Measurements from ENCODE around the gene ARHGAP11B.
A peak's percentile ranks its signal among the peaks of the same experiment; 100 is the strongest.

ARHGAP11B gene

DNA sequence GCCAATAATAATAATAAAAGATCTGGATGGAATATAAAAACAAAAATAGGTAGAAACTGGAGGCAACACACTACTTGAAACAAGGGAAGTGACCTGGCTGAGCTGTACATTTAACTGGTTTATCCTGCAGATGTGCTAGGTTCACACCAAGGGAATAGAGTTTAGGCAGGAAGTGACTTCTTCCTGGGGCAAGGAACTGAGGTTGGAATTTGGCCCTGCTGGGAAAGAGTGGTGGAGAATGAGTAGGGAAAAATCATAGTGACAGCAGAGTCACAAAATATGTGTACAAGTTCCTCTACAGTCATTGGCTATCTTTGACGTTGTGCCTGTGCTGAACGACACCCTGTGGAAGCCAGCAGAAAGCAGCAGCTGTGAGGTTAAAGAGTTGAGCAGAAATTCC, 44.1 kb downstream of the ARHGAP11B start:
- H3K4me2 ChIP-seq (ENCODE audit: low read depth, low read length): no peak overlapping the region
- no peaks in the 10 kb centered on the region for H4K20me1 ChIP-seq (ENCODE audit: insufficient read depth, low read length)
- no peak overlapping the region for H4K5ac ChIP-seq (ENCODE audit: low read depth, low read length)
- DNase-seq (peak; percentile 17), ATAC-seq (ENCODE audit: low read depth) (peak; percentile 84)
- dilution Hi-C loops (cut with HindIII; ENCODE audit: low sequenced_read_pairs, unreplicated experiment): no loop called here
- H3K27me3 ChIP-seq (ENCODE audit: control insufficient read depth, insufficient read depth, low read length): no peaks in the 10 kb centered on the region
- H3K23ac ChIP-seq (ENCODE audit: low read depth, low read length): no peak overlapping the region
- no peaks in the 10 kb centered on the region for H3K9me3 ChIP-seq (ENCODE audit: control insufficient read depth, insufficient read depth, low read length)
- no peak for TF ChIP-seq MAFK (IDR thresholded peaks at IDR 0.05; ENCODE audit: low read depth, low read length)
- TF ChIP-seq, protein P1, sequence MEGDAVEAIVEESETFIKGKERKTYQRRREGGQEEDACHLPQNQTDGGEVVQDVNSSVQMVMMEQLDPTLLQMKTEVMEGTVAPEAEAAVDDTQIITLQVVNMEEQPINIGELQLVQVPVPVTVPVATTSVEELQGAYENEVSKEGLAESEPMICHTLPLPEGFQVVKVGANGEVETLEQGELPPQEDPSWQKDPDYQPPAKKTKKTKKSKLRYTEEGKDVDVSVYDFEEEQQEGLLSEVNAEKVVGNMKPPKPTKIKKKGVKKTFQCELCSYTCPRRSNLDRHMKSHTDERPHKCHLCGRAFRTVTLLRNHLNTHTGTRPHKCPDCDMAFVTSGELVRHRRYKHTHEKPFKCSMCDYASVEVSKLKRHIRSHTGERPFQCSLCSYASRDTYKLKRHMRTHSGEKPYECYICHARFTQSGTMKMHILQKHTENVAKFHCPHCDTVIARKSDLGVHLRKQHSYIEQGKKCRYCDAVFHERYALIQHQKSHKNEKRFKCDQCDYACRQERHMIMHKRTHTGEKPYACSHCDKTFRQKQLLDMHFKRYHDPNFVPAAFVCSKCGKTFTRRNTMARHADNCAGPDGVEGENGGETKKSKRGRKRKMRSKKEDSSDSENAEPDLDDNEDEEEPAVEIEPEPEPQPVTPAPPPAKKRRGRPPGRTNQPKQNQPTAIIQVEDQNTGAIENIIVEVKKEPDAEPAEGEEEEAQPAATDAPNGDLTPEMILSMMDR (conservative IDR thresholded peaks at IDR 0.05; ENCODE audit: low read depth, low read length): no peak
- no peak for TF ChIP-seq FOS (IDR thresholded peaks at IDR 0.05; ENCODE audit: low read depth, low read length)
- no peak overlapping the region for H3K14ac ChIP-seq (replicated peaks; ENCODE audit: low read depth, low read length)
- peaks cover 15 to 29% of the 10 kb centered on the region in 2 experiments for H3K79me1 ChIP-seq (ENCODE audit: low read depth in 1 of 2, low read length in 2 of 2)
- no peak overlapping the region for H2BK15ac ChIP-seq (ENCODE audit: low read depth, low read length)
- ChIA-PET POLR2A (ENCODE audit: unreplicated experiment) (no interaction called here), CTCF (no interaction called here)
- H3K27ac ChIP-seq (ENCODE audit: insufficient read depth, low read length): no peak overlapping the region
- no peak overlapping the region for H2AK5ac ChIP-seq (ENCODE audit: low read depth, low read length)
- no peak overlapping the region for H4K91ac ChIP-seq (ENCODE audit: insufficient read depth, low read depth, low read length)
- no peak overlapping the region for H4K8ac ChIP-seq (ENCODE audit: low read depth in 2 of 2, low read length in 2 of 2)
- H3K4ac ChIP-seq (ENCODE audit: low read depth, low read length): no peak overlapping the region
- H3K4me3 ChIP-seq (ENCODE audit: insufficient read depth, low read depth, low read length): no peak overlapping the region
- no peak overlapping the region for H3K56ac ChIP-seq (ENCODE audit: extremely low read depth, insufficient read depth, low read length)
- in situ Hi-C loops (cut with MboI; ENCODE audit: low sequenced_read_pairs): loop anchor here (25.0 kb wide), 1 partner anchor 817 kb away; no protein-coding TSS in a partner anchor
- peaks cover 3% of the 10 kb centered on the region for H3K4me1 ChIP-seq (ENCODE audit: control insufficient read depth, insufficient read depth, low read length)
- BruUV-seq (replicated peaks): no TSS peak
- no peak overlapping the region for H2AFZ ChIP-seq (replicated peaks; ENCODE audit: low read length, poor library complexity)
- no peak overlapping the region for H3K9ac ChIP-seq (ENCODE audit: low read depth, low read length)
- peaks cover 3% of the 10 kb centered on the region; the same call in 1 of the 2 replicates for H3K9me1 ChIP-seq (ENCODE audit: insufficient read depth, low read length)
- no peak overlapping the region for H2BK120ac ChIP-seq (ENCODE audit: low read depth, low read length)
- WGBS, 2 experiments (ENCODE audit: extremely low coverage in 2 of 2, insufficient read length in 1 of 2): 48% methylated on average over 2 of the region's 2 CpGs; no CpG with 5 or more reads in 1 of the 2 experiments
- intact Hi-C loops (cut with micrococcal nuclease): no loop called here
- no peak overlapping the region for H2AK9ac ChIP-seq (replicated peaks; ENCODE audit: low read depth, low read length, poor library complexity)
- no peaks in the 10 kb centered on the region for H3K36me3 ChIP-seq (ENCODE audit: control insufficient read depth, insufficient read depth, low read length)
- H2BK20ac ChIP-seq (ENCODE audit: low read depth, low read length): no peak overlapping the region
- no peak overlapping the region for H2BK5ac ChIP-seq (ENCODE audit: low read depth, low read length, poor library complexity, severe bottlenecking)
- no peak overlapping the region for H3K18ac ChIP-seq (ENCODE audit: low read depth, low read length)
